Measurements from ENCODE around the gene FAM3B. TPM values are rescaled to one million over a fixed set of nuclear protein-coding genes. Genes with fewer than 3 reads are reported as not detected.

FAM3B gene
- total RNA-seq, 1 experiment from 2014 or later, result not detected

- no peak for ATAC-seq
- H3K36me3 ChIP-seq (ENCODE audit: control insufficient read depth, insufficient read depth, low read length), result no peaks in the 10 kb centered on the region
- H3K4me1 ChIP-seq (ENCODE audit: control insufficient read depth, insufficient read depth, low read length), result no peaks in the 10 kb centered on the region
- H3K9me3 ChIP-seq (ENCODE audit: control insufficient read depth, insufficient read depth, low read depth, low read length), result peaks cover 2% of the 10 kb centered on the region
- no peak for TF ChIP-seq POLR2AphosphoS5 (IDR thresholded peaks at IDR 0.05; ENCODE audit: low read depth, low read length)
- TF ChIP-seq CTCF (IDR thresholded peaks at IDR 0.05), result no peak
- TF ChIP-seq SIN3A (IDR thresholded peaks at IDR 0.05; ENCODE audit: borderline replicate concordance, insufficient read depth, low read depth, low read length), result no peak
- TF ChIP-seq TCF7L2 (IDR thresholded peaks at IDR 0.05; ENCODE audit: low read depth, low read length), result no peak
- TF ChIP-seq, protein P1, sequence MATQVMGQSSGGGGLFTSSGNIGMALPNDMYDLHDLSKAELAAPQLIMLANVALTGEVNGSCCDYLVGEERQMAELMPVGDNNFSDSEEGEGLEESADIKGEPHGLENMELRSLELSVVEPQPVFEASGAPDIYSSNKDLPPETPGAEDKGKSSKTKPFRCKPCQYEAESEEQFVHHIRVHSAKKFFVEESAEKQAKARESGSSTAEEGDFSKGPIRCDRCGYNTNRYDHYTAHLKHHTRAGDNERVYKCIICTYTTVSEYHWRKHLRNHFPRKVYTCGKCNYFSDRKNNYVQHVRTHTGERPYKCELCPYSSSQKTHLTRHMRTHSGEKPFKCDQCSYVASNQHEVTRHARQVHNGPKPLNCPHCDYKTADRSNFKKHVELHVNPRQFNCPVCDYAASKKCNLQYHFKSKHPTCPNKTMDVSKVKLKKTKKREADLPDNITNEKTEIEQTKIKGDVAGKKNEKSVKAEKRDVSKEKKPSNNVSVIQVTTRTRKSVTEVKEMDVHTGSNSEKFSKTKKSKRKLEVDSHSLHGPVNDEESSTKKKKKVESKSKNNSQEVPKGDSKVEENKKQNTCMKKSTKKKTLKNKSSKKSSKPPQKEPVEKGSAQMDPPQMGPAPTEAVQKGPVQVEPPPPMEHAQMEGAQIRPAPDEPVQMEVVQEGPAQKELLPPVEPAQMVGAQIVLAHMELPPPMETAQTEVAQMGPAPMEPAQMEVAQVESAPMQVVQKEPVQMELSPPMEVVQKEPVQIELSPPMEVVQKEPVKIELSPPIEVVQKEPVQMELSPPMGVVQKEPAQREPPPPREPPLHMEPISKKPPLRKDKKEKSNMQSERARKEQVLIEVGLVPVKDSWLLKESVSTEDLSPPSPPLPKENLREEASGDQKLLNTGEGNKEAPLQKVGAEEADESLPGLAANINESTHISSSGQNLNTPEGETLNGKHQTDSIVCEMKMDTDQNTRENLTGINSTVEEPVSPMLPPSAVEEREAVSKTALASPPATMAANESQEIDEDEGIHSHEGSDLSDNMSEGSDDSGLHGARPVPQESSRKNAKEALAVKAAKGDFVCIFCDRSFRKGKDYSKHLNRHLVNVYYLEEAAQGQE (IDR thresholded peaks at IDR 0.05; ENCODE audit: insufficient read depth in 1 of 2, low read depth in 2 of 2, low read length in 1 of 2), result no peak
- ChIA-PET POLR2A (no interaction called here), CTCF (no interaction called here)
- intact Hi-C loops (cut with micrococcal nuclease; ENCODE audit: unreplicated experiment) (no loop called here), in situ Hi-C loops (cut with HindIII; ENCODE audit: low pct_unique_long_range_greater_than_20kb, low sequenced_read_pairs) (no loop called here)
- H3K4me3 ChIP-seq (ENCODE audit: low read depth in 2 of 2, low read length in 2 of 2), result no peak overlapping the region
- BruUV-seq (replicated peaks), result no TSS peak
- H3K27ac ChIP-seq (ENCODE audit: low read length), result no peak overlapping the region
- no peak for DNase-seq (ENCODE audit: low read depth, low spot score)
- peaks cover 2% of the 10 kb centered on the region for H3K27me3 ChIP-seq (ENCODE audit: control insufficient read depth, insufficient read depth, low read length)
These were observed 30.2 kb downstream of the FAM3B start for GRCh38 chr21:41346758-41347157.

- ATAC-seq, result no peak
- no peak for DNase-seq (ENCODE audit: low read depth, low spot score)
- Histone ChIP-seq H3K27ac (ENCODE audit: low read length) (no peak overlapping the region), H3K4me1 (ENCODE audit: control insufficient read depth, insufficient read depth, low read length) (no peaks in the 10 kb centered on the region), H3K27me3 (ENCODE audit: control insufficient read depth, insufficient read depth, low read length) (peaks cover 2% of the 10 kb centered on the region), H3K9me3 (ENCODE audit: control insufficient read depth, insufficient read depth, low read depth, low read length) (no peaks in the 10 kb centered on the region), H3K4me3 (ENCODE audit: low read depth in 2 of 2, low read length in 2 of 2) (no peak overlapping the region), H3K36me3 (ENCODE audit: control insufficient read depth, insufficient read depth, low read length) (no peaks in the 10 kb centered on the region)
- intact Hi-C loops (cut with micrococcal nuclease; ENCODE audit: unreplicated experiment), result no loop called here
- BruUV-seq (replicated peaks), result no TSS peak
- TF ChIP-seq, protein P1 (IDR thresholded peaks at IDR 0.05; ENCODE audit: insufficient read depth in 1 of 2, low read depth in 2 of 2, low read length in 1 of 2), result no peak
- TF ChIP-seq TCF7L2 (IDR thresholded peaks at IDR 0.05; ENCODE audit: low read depth, low read length), result no peak
- no peak for TF ChIP-seq POLR2AphosphoS5 (IDR thresholded peaks at IDR 0.05; ENCODE audit: low read depth, low read length)
- TF ChIP-seq SIN3A (IDR thresholded peaks at IDR 0.05; ENCODE audit: borderline replicate concordance, insufficient read depth, low read depth, low read length), result no peak
- no peak for TF ChIP-seq CTCF (IDR thresholded peaks at IDR 0.05)
- in situ Hi-C loops (cut with HindIII; ENCODE audit: low pct_unique_long_range_greater_than_20kb, low sequenced_read_pairs), result no loop called here
- POLR2A ChIA-PET, result no interaction called here
- CTCF ChIA-PET, result no interaction called here
These were observed 31.8 kb downstream of the FAM3B start for GRCh38 chr21:41348434-41348833.
